NCI-H524 (cell line): ENCODE measurements around the gene SOWAHA.
A peak's percentile ranks its signal among the peaks of the same experiment; 100 is the strongest.

Experiments
- DNase-seq, 2 experiments: peaks; one replicate each; lab custom pipeline; 2025; lab: John Stamatoyannopoulos, UW

Gene SOWAHA

DNA sequence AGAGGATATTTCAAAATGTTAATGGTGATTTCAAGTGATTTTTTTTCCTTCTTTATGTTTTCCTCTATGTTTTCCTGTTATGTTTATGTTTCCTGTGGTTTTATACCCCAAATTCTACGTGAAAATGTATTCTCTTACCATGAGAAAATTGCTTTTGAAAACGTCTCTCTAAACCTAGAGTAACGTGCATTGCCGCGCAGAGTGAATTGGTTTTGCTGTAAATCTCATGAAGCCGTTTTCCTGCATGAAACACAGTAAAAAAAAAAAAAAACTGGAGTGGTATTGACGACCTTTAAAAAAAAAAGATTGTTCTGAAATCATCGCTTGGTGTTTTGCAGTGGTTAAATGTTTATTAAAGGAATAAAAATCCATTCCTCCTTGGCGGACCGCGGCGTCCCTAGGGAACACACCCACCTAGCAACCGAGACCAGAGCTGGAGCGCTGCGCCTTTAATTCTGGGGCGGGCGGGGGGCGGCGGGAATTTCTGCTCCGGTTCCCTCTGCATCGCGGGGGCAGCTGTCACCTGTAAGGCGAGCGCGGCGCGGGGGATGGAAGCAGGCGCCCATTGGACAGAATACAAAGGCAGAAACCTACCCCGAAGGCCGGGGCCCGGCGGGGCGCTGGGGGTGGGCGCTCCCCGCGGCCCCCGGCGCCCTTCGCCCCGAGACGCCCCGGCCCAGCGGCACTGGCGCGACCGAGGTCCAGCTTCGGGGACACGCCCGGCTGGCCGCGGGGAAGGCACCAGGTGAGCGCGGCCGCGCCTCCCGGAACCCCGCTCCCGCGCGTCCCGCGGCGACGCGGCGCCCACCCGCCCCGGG is at the start of gene SOWAHA:
TSS of gene SOWAHA (plus strand) at position 522 of the 818 bp plus-strand sequence. CDS start 320 bp downstream, outside the sequence.
- peak; percentile 31 to 61 for DNase-seq

DNA sequence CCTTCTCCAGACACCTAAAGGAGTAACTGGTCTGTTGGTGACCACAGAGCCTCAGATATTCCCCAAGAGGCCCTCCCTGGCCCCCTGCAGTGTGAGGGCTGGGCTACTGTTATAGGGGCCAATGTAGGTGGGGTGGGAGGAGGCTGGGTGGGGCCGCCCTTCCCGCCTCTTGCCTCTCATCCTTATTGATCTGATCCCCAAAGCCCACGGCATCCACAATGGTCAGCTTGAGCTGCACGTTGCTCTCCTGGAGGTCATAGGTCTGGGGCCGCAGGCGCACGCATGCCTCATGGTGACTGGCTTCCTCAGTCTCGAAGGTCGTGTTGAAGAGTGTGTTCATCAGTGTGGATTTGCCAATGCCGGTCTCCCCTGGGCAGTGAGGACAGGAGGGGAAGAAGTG is 49.1 kb upstream of the SOWAHA start:
- no peak for DNase-seq

DNA sequence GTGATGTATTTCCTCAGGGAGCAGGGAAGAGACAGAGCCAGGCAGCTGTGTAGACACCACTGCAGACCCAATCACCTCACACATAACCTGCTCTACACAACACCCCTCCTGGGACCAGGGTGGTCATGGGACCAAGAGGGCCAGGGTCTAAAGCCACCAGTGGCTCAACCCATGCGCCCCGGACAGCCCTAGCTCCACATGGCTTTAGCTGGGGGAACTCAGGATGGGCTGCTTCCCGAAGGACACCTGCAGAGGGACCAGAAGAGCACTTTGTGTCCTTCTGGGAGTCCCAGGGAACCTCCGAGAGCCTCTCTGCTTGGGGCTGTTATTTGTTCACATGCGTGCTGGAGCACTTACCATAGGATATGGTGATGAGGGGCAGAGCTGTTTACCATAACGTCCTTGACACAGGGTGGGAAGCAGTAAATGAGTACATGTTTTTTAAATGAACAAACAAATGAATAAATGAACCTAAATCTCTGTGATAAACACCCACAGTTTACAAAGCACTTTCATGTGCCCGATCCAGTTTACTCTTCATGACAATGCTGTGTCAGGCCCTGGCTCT is 48.3 kb upstream of the SOWAHA start:
- no peak for DNase-seq

DNA sequence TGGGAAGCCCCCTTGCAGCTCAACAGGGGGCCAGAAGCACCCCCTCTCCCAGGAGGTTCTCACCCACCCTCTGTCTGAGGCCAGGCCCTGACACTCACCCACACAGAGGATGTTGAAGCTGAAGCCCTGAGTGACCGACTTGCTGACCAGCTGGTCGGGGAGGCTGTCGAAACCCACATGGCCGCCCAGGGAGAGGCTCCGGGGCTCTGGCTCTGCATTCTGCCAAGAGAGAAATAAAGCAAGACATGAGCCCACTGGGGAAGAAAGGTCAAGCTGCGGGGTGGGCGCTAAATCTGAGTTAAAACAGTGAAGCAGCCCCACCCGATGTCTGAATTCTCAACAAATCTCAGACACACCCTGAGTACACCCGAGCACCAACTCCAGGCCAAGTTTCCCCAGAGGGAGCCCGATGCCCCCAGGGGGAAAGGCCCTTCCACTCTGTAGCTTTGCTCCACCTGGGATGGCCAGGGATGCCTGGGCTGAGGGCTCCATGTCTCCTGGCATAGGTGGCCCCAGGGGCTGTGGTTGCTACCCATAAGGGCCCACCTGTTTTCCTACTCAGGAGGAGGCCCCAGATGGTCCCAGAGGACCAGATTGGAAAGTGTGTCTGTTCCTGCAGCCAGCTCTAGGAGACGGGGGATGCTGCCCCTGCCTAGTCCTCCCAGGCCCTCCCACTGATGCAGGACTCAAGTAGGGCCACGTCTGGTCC is 47.6 kb upstream of the SOWAHA start:
- peak in 1 of 2 experiments; percentile 48 for DNase-seq

DNA sequence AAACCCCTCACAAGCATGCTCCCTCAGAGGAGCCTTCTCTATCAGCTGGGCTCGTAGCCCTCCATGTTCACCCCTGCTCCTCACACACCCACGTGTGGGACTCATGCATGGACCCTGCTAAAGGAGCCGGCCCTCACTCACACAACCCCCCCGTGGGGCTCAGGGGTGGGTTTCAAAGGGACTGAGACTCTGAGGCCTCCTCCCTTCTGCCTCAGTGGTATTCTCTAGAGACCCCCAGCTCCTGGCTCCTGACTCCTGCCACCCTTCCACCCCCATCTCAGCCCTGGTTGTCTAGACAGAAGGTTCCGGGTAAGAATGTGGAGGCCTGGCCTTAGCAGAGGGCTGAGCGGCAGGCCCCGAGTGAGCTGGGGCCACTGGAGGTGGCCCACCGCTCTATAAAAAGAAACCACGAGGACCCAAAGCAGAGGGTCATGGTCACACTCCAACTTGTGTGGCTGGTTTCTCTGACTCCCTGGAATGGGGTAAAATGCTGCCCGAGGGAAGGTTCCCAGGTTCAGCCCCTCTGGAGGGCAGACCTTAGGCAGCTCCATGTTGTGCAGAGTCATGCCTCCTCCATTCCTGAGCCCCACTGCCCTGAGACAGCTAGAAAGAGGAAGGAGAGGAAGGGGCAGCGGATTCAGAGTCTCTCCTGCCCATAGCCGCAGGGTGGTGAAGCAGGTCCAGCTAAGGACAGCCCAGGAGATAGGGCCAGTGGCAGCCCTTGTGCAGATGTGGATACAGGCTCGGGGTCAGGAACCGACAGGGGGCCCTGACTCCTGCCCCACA is 46.9 kb upstream of the SOWAHA start:
- DNase-seq = no peak

DNA sequence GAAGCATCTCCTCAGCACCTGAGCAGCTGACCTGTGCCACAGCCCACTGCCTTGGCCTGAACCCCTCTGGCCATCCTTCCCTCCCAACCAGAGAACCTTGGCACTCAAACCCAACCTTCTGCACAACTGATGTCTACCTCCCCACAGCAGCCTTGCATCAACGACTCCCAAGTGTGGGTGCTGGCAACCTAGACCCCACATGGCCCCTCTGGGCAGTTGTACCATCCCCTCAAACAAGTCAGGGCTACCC is 46.4 kb upstream of the SOWAHA start:
- no peak for DNase-seq

DNA sequence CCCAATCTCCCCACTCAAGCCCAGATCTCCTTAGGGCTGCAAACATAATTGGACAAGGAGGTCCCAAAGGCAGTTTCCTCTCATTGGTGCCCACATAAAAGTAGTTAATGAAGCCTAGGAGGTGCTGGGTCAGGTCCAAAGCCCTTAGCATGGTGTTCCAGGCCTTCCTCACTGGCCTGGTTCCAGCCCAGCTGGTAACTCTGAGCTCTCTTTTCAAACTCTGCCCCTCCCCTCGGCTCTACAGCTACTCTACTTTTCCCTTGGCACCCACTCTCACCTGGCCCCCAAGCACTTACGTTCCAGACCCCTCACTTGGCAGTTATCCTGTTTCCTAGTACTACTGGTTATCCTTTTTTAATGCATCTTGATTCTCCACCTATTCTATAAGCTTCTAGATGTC is 46.0 kb upstream of the SOWAHA start:
- no peak for DNase-seq

DNA sequence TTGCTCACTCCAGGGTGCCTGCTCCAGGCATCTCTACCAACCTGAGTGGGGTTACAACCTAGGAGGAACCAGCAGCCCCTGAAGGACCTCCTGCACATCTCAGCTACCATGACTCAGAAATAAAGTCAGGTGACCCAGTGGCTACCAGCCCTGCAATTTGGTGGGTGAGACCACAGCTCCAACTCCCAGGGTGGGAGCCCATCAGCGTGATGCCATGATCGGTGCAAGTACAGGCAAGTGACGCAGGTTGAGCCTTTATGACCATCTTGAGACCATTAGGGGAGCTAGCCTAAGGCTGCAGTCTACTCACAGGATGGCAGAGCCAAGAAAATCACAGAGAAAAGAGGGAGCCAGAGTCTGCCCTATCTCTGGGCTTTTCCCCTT is 44.6 kb upstream of the SOWAHA start:
- DNase-seq = no peak

DNA sequence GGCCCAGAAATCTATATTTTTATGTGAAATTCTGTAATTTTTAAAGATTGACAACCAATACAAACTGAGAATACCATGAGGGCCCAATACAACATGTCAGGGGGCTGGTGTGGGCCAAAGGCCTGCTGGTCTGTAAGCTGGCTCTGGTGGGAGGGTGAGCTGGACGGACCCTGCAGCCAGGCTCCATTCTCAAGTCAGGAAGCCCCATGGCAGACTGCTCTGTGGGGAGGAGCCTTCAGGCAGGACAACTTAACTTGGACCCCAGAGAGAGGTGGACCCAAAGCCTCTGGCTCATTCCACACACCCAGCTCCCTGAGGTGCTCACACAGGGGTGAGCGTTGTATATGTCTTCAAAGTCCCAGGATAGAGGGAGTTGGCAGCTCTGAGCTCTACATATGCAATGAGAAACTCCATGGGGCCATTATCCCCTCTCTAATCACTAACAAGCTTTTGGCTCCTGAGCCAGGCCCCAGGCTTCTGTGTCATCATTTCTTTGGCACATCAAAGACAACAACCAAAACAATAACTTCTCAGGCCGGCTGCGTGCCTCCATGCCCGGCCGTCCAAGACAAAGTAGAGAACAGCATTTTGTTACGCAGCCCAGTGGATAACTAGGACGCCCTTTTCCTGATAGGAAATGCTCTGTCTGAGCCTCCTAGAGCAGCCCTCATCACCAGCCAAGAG is 42.5 kb upstream of the SOWAHA start:
- DNase-seq = no peak

DNA sequence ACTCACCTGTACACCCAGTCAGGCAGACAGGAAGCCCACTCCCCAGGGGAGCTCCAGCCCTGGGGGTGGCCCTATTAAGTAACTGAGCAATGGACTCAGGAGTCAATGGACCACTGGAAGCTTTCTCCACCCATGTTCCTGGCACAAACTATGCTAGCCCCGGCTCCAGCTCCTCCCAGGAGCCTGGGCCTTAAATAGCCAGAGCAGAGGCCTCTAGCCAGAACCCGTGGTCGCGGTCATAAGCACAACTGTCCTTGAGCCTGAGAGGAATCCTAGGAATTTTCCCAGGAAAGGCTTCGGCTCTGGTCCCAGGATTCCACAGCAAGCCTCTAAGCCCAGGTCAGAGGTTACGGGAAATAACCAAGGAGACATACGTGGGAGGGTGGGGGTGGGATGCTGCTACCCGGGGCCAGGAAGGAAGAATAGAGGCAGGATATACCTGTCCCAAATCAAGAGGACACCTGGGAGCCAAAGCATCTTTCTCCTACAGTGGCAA is 41.6 kb upstream of the SOWAHA start:
- DNase-seq = no peak

DNA sequence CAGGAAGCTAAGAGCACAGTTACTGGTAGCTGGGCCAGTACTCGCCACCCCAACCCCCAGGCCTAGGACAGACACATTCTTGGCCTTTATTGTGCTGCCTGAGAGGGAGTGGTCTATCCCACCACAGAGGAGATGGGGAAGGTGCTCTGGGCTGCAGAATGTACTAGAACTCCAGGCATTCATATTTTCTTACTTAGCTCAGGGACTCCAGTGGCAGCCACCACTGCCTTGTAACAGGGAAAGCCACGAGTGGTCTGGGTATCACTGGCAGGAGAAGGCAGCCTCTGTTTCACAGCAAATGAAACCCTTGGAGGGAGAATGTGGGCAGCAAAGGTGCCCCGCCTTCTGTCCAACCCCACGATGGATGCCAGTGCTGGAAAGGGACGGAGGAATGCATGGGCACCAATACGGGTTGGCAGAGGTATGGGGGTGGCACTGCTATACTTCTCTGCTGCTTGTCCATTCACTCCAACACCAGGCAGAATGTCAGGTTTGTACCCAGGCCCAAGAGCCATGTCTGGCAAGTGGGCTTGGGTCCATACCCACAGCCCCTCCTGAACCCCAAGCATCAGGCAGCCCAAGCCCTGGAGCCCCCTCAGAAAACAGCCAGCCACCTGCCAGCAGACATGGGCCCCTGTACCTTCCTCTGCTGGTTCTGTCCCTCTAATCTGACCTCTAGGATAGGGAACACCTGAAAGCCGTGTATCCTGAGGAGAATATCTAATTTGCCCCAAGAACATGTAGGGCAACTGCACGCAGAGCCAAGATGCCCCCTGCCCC is 40.6 kb upstream of the SOWAHA start:
- no peak for DNase-seq

DNA sequence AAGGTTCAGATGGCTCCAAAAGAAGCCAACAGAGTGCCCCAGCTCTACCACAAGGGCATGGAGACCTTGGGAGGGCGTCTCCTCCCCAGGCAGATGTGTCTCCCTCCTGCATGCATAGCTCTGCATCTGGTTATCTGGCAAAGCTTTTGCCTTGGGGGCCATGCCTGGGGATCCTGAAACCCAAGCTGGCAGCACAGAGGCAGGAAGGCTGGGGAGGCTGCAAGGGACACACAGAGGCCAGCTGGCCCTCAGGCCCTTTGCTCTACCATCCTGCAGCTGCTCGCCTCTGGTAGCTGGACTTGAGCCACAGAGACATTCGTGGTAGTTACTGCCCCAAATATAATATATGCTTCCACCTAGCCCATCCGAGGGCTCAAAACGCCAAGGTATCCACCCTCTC is 40.0 kb upstream of the SOWAHA start:
- DNase-seq = no peak

DNA sequence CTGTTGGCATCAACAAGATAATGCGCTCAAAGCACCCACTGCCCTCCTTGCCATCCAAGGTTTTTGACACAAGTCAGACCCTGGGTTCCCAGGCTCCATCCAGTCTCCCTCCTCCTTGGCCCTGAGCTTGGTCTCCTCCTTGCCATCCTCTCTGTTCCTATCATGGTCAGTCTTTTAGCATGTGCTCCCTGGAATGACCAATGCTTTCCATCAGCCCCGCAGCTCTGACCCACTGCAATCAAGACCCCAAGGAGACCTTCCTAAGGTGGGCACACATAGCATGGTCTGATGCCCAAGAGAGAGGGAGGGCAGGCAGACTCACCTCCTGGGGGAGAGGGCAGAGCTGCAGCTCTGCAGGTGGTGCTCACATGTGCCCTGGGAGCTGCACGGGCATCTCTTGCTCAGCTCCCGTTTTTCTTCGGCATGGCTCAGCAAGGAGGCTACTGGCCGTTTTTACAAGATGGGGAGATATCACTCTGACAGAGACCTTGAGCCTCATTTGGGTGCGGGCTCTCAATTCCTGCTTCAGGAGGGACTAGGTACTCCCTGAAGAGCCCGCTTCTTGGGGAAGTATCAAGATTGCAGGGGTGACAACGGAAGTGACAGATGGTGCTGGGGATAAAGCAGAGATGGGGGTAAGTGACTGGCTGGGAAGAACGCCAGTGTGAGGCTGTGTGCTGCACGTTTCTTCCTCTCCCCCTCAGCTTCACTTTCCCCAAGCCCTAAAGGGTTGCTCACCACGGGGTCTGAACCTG is 39.3 kb upstream of the SOWAHA start:
- DNase-seq = peak; percentile 70 to 87

DNA sequence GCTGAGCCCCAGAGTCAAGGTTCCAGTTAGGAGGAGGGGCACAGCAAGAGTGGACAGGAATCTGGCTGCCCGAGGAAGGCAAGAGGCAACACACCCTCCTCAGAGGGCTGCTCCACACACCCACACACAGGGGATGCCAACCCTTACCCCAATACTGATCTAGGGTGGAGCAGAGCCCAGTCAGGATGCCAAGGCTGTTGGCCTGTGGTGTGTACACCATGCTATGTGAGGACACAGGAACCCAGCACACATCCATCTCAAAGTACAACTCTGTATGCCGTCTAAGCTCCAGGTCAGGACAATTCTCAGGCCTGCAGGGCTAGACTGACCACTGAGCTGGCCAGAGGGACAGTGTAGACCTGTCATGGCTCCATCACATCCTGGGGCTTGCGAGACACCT is 38.7 kb upstream of the SOWAHA start:
- no peak for DNase-seq

DNA sequence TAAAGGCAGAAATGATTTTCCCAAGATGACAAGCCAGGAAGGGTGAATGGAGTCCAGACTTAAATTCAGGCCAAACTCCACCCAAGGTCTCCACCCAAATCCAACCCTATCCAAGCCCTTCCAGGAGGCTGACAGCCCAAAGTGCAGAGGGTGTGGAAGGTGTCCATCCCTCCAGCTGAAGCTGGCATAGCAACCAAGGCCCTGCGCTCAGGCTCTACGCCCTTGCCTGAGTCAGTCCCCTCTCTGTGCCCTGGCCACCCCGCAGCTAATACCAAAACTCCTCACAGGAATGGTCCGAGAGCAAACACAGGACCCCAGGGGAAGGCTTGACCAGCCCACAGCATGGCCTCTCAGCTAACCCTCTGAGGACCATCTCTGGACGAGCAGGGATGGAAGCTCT is 38.2 kb upstream of the SOWAHA start:
- DNase-seq = no peak

DNA sequence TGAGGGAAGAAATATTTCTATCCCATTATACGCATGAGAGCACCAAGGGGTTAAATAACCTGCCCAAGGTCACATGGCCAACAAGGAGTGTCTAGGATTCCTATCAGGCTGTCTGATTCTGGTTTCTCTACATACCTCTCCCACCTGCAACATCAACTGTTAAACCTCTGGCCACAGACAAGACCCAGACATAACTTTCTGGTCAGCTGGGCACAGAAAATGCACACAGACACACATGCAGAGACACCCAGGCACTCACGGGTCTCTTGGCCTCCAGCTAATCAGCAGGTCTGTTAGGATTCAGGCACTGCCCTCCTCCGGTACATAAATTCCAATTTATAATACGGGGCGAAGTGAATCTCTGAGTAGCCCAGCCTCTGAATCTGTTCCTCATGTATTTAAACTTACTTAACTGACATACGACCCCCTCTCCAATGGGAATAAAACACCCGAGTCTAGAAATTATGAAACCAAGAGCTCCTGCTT is 37.6 kb upstream of the SOWAHA start:
- DNase-seq = peak in 1 of 2 experiments; percentile 26

DNA sequence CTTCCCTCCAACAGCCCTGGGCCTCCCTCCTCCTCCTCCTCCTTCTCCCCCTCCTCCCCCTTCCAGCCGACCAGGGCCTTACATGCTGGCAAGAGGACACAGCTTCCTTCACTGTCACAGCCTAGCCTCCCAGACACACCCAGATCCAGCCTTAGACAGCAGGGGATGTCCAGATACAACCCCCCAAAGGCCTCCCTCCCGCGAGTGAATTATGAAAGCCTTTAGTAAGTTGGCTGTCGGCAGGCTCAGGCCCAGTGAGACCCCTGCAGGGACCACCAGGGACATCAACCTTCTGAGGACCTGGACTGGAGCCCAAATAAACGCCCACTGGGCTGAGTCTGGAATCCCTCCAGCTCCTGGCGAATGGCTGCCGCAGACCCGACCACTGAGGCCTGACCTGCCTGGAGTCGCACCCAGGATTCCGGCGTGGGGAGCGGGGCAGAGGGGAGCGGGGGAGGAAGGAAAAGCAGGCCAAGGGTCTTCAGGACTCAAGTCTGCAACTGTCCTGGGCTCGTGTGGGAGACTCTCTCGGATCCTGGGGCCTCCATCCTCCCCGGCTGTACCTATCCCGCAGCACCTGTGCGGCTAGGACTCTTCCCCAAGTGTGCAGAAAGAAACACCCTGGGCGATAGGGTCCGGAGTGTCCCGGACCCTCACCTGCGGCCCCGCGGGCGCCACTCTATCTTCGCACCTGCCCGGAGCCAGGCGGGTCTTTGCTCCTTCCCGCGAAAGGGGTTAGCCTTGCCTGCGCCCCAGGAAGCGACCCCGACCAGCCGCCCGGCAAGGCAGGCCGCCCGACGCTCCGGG is 36.8 kb upstream of the SOWAHA start:
- DNase-seq = peak; percentile 33 to 50

DNA sequence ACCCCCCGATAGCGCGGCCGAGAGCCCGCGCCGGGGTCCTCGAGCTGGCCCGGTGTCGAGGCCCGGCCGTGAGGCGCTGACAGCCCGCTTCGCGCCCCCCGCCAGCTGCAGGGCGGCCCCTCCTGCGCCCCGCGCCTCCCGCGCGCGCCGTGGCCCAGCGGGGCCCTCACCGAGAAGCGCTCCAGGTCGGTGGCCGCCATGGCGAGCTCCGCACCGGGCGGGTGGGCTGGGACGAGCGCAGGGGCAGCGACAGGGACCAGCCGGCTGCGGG is 36.2 kb upstream of the SOWAHA start:
- no peak for DNase-seq
